Erythroblast (primary cell): Measurements from ENCODE around the gene RNASE8.

Source experiments
- DNase-seq, 2 experiments: peaks; one replicate each; lab custom pipeline; 2025; lab: John Stamatoyannopoulos, UW
- GATA1 ChIP-seq: IDR thresholded peaks from 2 replicates; pipeline ENCODE4 v1.6.1; 2011; ENCODE audit warnings: low read depth, mild to moderate bottlenecking, control low read depth, low read length, moderate library complexity
- POLR2A ChIP-seq: IDR thresholded peaks from 2 replicates; pipeline ENCODE4 v1.6.1; 2011; ENCODE audit warnings: mild to moderate bottlenecking, low read length

RNASE8 gene

GRCh38 chr14:21092273-21093011 is 34.8 kb downstream of the RNASE8 start:
- DNase-seq: peak; percentile 85 to 93

GRCh38 chr14:21093018-21093417 is 35.4 kb downstream of the RNASE8 start:
- TF ChIP-seq POLR2A: no peak
- no peak for TF ChIP-seq GATA1

More at GRCh38 chr14:21092273-21093011, 34.8 kb downstream of the RNASE8 start:
- TF ChIP-seq POLR2A (no peak), GATA1 (no peak)

GRCh38 chr14:21093769-21094681 is 36.4 kb downstream of the RNASE8 start:
- no peak for DNase-seq
- no peak for TF ChIP-seq GATA1
- no peak for TF ChIP-seq POLR2A

More at GRCh38 chr14:21093018-21093417, 35.4 kb downstream of the RNASE8 start:
- no peak for DNase-seq

- TF ChIP-seq POLR2A: no peak
- DNase-seq: no peak
Measured at GRCh38 chr14:21095430-21096205, 38.0 kb downstream of the RNASE8 start.

GRCh38 chr14:21096438-21096837 is 38.8 kb downstream of the RNASE8 start:
- TF ChIP-seq POLR2A (no peak), GATA1 (no peak)
- no peak for DNase-seq

- peak in 1 of 2 experiments; percentile 22 for DNase-seq
- no peak for TF ChIP-seq GATA1
- no peak for TF ChIP-seq POLR2A
Measured at GRCh38 chr14:21096978-21097635, 39.5 kb downstream of the RNASE8 start.

GRCh38 chr14:21097636-21098075 is 40.0 kb downstream of the RNASE8 start:
- peak in 1 of 2 experiments; percentile 26 for DNase-seq

GRCh38 chr14:21098076-21098891 is 40.7 kb downstream of the RNASE8 start, which contains the start of gene ZNF219:
Gene ZNF219 (minus strand): TSS chr14:21098655. CDS start chr14:21093591, 5,064 bp downstream.
- no peak for TF ChIP-seq GATA1
- DNase-seq: peak; percentile 55 to 67

More at GRCh38 chr14:21097636-21098075, 40.0 kb downstream of the RNASE8 start:
- no peak for TF ChIP-seq POLR2A
- TF ChIP-seq GATA1: no peak

- DNase-seq: no peak
- TF ChIP-seq GATA1 (no peak), POLR2A (peak; percentile 20)
Measured at GRCh38 chr14:21098892-21099595, 41.4 kb downstream of the RNASE8 start.

- TF ChIP-seq POLR2A: no peak
- TF ChIP-seq GATA1: no peak
- no peak for DNase-seq
Measured at GRCh38 chr14:21099596-21099985, 42.0 kb downstream of the RNASE8 start.

- TF ChIP-seq GATA1: no peak
- no peak for TF ChIP-seq POLR2A
- peak in 1 of 2 experiments; percentile 21 for DNase-seq
Measured at GRCh38 chr14:21100931-21101330, 43.3 kb downstream of the RNASE8 start, which contains the start of gene TMEM253. Gene TMEM253 (plus strand): TSS chr14:21101066. CDS start chr14:21101344, 278 bp downstream.
